ENCODE data around the gene OPRL1.
"Not testable (repeated sequence)": the region's sequence is repeated elsewhere in the genome, so short reads cannot be mapped to it uniquely, and the experiment has no call there.

The OPRL1 gene

DNA sequence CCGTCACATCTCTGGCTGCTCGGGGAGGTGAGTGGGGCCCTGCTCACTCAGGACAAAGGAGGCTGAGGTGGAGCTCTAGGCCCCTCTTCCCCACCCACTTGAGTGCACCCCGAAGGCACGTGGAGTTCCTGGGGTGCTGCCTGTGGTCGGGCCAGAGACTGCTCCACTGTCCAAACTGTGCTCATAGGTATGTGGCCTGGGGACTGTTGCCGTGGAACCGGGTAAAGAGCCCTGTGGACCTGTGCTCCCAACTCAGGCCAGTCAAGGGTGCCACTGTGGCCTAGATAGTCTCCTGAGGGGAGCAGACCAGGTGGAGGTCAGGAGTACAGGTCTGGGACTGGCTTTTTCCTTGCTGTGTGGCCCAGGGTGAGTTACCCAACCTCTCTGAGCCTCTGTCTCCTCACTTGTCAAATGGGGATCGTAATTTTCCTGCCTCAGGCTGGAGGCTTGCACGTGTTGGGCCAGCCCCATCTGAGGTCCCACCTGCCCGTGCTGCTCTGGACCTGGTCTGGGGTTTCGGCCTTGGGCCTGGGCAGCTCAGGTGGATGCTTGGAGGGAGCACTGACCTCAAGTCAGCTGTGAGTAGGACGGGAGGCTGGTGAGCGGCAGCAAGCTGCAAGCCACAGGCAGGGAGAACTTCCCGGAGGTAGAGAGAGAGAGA is 39.9 kb downstream of the OPRL1 start:
- no peak for DNase-seq

DNA sequence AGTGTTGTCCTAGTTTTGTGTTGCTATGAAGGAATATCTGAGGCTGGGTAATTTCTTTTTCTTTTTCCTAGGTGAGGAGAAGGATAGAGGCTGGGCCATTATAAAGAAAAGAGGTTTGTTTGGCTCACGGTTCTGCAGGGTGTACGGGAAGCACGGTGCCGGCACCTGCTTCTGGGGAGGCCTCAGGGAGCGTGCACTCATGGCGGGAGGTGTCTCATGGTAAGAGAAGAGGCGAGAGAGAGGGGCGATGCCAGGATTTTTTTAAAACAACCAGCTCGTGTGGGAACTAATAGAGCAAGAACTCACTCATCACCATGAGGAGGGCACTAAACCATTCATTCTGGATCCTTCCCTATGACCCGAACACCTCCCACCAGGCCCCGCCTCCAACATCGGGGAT is 41.7 kb downstream of the OPRL1 start:
- DNase-seq = no peak

DNA sequence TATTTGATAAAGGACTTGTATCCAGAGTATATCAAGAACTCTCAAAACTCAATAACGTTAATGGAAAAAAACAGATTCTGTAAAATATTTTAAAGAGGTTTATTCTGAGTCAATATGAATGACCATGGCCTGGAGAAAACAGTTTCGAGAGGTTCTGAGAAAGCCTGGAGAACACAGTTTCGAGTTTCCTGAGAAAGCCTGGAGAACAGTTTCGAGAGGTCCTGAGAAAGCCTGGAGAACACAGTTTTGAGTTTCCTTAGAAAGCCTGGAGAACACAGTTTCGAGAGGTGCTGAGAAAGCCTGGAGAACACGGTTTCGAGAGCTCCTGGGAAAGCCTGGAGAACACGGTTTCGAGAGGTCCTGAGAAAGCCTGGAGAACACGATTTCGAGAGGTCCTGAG is 43.0 kb downstream of the OPRL1 start:
- not testable (repeated sequence) for DNase-seq

DNA sequence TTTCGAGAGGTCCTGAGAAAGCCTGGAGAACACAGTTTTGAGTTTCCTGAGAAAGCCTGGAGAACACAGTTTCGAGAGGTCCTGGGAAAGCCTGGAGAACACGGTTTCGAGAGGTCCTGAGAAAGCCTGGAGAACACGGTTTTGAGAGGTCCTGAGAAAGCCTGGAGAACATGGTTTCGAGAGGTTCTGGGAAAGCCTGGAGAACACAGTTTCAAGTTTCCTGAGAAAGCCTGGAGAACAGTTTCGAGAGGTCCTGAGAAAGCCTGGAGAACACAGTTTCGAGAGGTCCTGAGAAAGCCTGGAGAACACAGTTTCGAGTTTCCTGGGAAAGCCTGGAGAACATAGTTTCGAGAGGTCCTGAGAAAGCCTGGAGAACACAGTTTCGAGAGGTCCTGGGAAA is 43.6 kb downstream of the OPRL1 start:
- DNase-seq = not testable (repeated sequence)

DNA sequence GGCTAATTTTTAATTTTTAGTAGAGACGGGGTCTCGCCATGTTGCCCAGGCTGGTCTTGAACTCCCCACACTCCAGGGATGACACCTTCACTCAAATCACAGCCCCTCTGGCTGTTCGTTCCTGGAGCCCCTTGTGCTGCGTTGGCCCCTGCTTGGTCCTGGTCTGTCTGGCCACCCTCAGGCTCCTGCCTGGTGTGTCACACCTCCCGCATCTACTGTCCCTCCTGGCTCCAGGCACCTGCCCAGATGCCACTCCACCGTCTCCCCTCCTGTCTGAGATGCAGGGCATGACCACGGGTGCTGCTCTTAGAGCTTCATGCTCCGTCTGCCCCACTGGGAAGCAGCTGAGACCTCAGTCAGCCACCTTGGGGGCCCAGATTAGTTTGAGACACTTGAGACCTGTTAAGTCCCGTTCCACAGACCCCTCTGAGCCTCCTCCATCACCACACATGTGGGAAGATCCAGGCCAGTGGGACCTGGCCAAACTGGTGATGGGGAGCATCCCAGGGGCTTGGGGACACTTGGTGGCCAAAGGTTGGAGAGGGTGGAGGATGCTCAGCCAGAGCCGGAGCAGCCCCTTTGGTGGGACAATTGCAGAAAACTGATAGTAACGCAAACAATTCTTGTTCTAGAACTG is 49.4 kb downstream of the OPRL1 start:
- DNase-seq = no peak

DNA sequence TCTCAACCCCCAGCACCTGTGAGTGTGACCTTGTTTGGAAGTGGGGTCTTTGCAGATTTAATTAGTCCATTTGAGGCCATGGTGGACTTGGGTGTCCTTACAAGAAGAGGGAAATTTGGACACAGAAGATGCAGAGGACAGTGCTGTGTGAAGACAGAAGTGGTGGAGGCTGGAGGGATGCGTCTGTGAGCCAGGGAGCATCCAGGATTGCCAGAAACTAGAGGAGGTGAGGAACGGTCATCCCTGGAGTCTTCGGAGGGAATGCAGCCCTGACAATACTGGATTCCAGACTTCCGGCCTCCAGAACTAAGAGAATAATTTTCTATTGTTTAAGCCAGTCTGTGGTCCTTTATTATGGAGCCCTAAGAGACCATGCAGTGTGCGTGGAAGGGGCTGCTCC is 50.4 kb downstream of the OPRL1 start:
- no peak for DNase-seq

DNA sequence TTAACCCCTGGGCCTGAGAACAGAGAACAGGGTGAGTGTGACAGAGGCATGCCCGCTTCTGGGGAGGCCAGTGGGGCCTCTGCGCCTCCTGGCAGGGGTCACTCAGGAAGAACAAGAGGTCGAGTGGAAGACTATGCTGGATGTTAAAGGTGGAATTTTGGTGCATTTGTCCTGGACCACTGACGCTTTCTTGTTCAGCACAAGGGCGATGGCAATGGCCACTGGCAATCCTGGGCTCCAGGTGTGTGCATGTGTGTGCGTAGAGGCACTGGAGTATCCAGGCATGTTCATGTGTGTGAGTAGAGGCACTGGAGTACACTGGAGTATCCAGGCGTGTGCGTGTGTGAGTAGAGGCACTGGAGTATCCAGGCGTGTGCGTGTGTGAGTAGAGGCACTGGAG is 51.0 kb downstream of the OPRL1 start:
- DNase-seq = no peak

DNA sequence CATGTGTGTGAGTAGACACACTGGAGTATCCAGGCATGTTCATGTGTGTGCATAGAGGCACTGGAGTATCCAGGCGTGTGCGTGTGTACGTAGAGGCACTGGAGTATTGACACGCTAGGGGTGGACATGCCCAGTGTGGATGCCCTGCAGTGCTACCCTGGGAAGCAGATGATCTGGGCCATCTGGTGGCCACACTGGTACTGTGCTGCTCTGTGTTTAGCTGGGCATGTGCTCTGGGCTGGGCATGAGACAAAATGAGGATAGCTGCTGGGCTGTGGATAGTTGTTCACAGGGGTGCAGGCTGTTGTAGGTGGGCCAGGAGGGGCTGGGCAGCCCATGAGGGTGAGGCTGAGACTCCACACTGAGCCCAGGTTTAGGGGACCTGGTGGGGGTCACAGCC is 51.5 kb downstream of the OPRL1 start:
- peak in 2 of 3 donors; percentile 7 to 27 for DNase-seq

DNA sequence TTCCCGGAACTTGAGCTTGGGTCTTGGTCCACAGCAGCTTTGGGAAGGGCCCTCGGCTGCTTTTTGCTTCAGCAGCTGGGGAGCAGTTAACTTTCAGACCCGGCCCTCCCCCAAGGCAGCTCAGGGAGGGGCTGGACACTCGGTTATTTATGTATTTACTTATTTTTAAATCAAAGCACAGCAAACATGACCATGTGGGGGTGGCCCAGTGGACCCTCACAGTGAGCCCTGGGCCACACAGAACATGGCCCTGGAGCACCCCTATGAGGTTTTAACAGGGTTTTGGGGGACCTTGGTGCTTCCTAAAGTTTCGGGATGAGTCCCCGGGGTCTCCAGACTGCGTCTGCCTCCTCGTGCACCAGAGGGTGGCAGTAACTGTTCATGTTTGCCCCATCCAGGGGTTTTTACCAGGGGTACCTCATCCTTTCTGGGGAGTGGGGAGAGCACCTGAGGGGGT is 54.1 kb downstream of the OPRL1 start:
- DNase-seq = no peak

DNA sequence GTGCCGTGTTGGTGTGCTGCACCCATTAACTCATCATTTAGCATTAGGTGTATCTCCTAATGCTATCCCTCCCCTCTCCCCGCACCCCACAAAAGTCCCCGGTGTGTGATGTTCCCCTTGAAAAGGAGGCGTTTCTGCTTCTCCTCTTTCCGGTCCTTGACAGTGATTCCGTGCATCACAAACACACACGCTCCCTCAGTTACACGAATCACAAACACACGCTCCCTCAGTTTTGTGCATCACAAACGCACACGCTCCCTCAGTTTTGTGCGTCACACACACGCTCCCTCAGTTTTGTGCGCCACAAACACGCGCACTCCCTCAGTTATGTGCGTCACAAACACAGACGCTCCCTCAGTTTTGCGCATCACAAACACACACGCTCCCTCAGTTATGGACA is 54.9 kb downstream of the OPRL1 start:
- DNase-seq = not testable (repeated sequence)

DNA sequence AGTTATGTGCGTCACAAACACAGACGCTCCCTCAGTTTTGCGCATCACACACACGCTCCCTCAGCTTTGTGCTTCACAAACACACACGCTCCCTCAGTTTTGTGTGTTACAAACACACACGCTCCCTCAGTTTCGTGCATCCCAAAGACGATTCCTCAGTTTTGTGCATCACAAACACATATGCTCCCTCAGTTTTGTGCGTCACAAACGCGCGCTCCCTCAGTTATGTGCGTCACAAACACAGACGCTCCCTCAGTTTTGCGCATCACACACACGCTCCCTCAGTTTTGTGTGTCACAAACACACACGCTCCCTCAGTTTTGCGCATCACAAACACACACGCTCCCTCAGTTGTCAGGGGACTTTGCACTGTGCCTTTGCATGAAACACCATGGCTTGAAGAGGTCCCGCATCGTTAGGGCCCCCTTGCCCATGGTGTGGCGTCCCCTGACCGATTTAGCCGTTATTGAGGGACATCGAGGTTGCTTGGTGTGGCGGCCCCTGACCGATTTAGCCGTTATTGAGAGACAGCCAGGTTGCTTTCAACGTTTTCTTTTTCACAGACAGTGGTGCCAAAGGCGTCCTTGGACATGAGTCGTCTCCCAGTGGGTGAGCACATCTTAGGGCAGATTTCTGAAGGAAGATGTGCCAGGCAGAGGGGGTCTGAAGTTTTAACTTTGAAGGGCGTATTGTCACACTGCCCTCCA is 56.3 kb downstream of the OPRL1 start:
- no peak for DNase-seq

DNA sequence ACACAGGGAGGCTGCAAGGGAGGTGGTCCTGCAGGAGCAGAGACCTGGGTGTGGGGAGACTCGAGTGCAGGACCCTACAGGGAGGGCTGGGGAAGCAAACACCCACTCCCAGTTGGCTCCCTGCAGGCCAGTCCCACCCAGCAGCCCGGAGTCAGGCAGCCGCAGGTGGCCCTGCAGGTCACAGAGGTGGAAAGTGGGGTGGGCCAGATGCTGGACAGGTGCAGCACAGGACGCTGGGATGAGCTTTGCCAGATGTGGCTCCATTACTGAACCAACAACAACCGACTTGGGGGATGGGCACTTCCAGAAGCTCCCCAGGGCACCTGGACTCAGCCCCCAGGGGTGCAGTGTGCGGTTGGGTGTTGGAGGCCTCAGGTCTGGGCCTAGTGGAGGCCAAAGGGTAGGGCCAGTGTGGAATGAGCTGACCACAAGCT is 57.7 kb downstream of the OPRL1 start:
- DNase-seq = no peak

DNA sequence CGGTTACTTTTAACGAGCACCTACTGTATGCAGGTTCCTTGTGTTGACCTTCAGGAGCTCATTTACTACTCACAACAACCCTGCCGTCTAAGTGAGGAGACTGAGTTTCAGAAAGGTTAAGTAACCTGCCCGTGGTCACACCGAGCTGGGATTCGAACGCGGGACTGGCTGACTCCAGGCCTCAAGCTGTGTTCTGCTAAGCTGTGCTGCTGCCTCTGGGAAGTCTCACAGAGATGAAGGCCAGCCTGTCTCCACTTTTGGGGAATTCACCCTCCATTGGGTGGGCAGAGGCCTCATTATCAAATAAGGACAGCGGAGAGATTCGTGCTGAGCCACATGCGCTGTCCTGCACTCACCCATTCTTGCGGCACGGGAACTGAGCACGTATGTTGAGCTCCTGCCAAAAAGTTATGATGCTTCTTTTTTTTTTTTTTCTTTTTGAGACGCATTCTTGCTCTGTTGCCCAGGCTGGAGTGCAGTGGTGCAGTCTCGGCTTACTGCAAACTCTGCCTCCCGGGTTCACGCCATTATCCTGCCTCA is 58.5 kb downstream of the OPRL1 start:
- DNase-seq = no peak

DNA sequence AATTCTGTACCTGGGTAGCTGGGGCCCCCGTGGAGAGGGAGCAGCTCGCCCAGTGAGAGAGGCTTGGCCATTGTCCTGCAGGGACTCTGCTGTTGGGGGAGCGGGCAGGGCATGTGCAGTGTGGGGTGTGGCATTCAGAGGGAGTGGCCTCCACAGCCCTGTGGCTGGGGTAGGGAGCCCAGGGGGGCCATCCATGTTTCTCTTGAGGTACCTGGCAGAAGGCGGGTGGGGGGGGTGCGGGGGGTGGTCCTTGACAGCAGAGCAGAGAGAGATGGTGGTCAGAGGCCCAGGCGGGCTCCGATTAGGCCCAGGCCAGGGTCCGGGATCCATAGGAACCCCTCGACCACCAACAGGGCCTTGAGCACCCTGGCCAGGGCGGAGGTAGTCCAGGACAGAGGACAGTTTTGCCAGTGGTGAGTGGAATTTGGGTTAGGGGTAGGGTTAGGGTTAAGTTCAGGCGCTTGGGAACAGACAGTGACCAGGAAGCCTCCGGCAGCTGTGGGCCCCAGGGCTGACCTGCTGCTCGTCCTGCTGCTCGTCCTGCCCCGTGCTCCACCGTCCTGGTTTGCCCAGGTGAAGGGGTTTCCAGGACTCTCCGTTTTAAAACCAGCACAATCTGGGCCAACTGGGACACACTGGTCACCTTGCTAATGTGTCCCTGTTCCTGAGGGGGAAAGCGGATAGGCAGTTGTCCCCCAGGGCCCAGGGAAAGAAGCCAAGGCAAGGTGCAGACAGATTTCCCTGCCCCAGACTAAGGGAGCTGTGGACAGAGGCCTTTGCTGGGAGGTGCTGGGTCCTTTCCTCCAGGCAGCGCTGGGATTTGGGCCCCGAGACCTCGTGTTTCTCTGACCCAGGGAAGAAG is 59.5 kb downstream of the OPRL1 start:
- DNase-seq = no peak

DNA sequence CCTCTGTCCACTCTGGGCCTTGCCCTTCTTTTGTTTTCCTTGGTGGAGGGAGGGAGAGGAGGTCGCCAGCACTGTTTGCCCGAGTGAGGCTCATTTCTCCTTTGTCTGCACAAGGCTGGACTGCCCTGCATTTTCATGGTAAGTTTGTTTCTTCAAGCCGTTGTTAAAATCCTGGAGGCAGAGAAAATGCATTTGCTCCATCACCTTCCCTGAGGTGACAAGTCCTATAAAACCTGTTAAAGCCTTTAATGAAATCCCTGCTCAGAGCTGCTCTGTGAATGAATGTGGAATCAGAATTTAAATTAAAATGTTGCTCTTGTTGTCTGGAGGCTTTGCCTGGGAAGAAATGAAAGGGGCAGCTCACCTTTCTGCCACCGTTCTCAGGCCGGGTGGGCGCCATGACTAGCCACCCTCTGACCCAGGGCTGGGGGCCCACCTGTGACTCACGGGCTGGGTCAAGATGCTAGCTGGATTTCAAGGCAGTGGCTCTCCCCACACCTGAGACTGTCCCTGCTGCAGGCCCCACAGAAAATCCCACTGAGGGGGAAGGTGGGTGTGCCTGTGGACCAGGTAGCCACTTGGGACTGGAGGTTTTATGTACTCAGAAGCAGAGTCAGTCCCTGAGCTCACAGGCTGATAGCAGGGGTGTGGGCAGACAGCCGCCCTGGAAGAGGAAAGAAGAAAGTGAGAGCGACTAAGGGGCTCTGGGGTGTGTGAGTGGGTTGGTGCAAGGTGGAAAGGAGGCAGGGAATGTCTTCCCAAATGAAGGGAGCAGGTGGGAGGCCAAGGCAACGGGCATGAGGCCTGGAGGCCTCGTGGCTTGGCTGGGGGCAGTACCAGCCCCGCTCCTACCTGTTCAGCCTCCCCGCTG is 60.4 kb downstream of the OPRL1 start:
- no peak for DNase-seq

DNA sequence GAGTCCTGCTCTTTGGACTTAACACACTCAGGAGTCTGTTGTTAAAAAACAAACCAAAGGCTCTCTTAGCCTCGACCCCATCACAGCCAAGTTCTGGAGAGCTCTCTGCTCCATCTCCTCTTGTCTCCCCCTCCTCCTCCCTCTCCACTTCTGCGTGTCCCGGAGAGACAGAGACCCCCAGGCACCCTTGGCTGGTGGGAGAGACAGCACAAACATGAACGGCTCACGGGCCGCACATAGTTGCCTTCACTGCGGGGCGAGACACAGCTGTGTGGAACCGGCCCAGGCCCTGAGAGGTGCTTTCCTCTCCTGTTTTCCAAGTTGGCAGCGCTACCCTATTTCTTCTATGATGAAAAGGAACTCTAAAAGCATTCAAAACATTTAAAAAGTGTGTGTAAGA is 61.1 kb downstream of the OPRL1 start:
- no peak for DNase-seq

DNA sequence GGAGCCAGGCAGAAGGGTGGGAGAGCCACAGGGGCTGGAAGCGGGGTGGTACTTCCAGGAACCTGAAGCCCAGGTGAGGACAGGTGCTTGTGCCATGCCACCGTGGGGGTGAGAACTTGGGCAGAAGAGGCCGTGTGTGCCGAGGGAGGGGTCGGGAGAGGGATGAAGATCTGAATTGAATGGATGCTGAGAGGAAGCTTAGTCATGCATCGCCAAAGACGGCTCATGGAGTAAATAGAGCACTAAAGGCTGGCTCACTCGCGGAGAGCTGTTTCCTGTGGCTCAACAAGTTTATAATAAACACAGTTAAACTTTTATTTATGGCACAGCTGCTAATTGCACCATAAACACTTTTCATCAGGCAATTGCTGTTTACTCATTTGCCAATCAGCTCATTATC is 62.7 kb downstream of the OPRL1 start:
- DNase-seq = no peak

DNA sequence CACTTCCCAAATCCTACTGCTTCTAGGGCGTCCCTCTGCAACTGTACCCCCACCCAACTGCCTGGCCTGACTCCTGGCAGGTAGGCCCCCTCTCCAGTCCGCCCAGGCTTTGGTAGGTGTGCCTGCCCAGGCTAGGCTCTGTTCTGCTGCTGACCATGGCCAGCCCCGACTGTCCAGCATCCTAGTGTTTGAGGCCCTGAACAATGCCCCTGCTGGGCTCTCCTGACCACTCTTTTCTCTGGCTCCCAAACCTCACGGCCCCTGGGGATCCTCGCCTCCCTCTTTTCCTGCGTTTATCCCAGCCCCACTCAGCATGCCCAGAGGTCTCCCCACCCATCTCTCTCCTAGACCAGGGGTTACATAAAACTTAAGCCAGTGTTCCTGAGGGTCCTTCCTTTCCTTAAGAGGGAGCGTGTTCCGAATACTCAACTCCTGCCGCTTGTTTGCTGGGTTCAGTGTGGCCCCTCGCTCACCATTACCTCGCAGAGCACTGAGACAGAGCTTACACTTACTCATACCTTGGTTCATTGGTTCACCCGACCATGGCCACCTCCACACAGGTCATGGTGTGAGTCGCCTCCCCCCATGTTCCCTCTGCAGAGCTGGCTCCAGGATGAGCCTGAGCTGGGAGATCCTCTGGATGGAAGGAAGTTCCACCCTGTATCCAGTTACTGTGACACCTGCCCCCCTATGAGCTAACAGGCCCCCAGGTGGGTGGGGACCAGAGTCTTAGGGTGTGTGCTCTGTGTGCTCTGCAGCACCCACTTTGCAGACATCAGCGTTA is 63.3 kb downstream of the OPRL1 start:
- DNase-seq = no peak

DNA sequence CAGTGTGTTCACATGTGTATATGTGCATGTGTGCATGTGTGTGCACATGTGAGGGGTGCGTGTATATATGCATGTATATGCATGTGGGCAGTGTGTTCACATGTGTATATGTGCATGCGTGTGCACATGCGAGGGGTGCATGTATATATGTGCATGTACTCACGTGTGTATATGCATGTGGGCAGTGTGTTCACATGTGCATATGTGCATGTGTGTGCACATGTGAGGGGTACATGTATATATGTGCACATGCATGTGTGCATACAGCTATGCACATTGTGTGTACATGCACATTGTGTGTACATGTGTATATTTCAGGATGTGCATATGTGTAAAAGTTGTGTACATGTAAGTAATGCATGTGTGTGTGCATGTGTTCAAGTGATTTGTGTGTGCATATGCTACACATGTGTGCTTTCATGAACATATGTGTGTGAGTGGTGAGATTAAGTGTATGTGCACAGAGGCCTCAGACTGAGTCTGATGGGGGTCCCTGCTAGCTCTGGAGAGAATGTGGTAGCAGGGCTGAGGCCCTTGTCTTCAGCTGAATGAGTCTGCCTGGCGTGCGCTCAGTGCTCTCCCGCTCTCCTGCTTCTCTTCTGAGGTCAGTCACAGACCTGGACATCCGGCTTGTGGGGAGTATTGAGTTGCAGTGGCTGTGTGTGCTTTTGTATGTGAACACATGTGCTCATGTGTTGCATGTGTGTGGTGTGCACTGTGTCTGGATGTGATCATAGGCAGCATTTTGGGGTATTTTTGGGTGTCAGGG is 64.4 kb downstream of the OPRL1 start:
- DNase-seq = no peak

Data from suppressor macrophage treated with lipopolysaccharide for 1 hour (primary cell).